H1 (cell line): ENCODE data around the gene SCRN1. TPM values are rescaled to one million over a fixed set of nuclear protein-coding genes. Genes with fewer than 3 reads are reported as not detected.
A peak's percentile ranks its signal among the peaks of the same experiment; 100 is the strongest.

Experiments
- CTCF ChIA-PET: fragments of 300-600 bp; sonication (Branson Sonifier 250); formaldehyde crosslinking; loops from one replicate; lab custom pipeline; 2021; ENCODE audit not compliant: partially characterized antibody; lab: Charles Lee
- POLR2A ChIA-PET: fragments of 300-600 bp; sonication (Branson Sonifier 250); formaldehyde crosslinking; loops from one replicate; lab custom pipeline; 2021; ENCODE audit warnings: inconsistent platforms; ENCODE audit not compliant: partially characterized antibody; lab: Charles Lee
- DNase-seq, 2 experiments: peaks; one replicate each; pipeline versions ENCODE4 v3.0.0 to v3.0.0-alpha.2; 2010 to 2022; ENCODE audit warnings: low spot score in 2 of 2, low read depth in 1 of 2, mixed read lengths in 1 of 2
- FAIRE-seq: peaks from 2 replicates; lab custom pipeline; 2011; peaks lifted over from hg19 to GRCh38; lab: Jason Lieb, UNC
- H2AFZ ChIP-seq: 2 replicates; pipeline ENCODE4 v1.8.1; 2012; ENCODE audit warnings: low read length, inconsistent platforms
- H2AK5ac ChIP-seq: 2 replicates; pipeline ENCODE4 v1.6.1; 2013; ENCODE audit warnings: low read depth, low read length
- H2BK120ac ChIP-seq: replicated peaks from 2 replicates; pipeline ENCODE3; 2013; ENCODE audit warnings: low read depth, low read length, inconsistent platforms
- H2BK12ac ChIP-seq: 2 replicates; pipeline ENCODE4 v1.6.1; 2013; ENCODE audit warnings: low read depth, low read length
- H2BK15ac ChIP-seq: 2 replicates; pipeline ENCODE4 v1.6.1; 2013; ENCODE audit warnings: low read length
- H2BK20ac ChIP-seq: 2 replicates; pipeline ENCODE4 v1.6.1; 2013; ENCODE audit warnings: low read length
- H2BK5ac ChIP-seq: 2 replicates; pipeline ENCODE4 v1.6.1; 2013; ENCODE audit warnings: low read depth, low read length
- H3K14ac ChIP-seq: 2 replicates; pipeline ENCODE4 v1.6.1; 2013; ENCODE audit warnings: inconsistent platforms; ENCODE audit not compliant: insufficient read length
- H3K18ac ChIP-seq: 2 replicates; pipeline ENCODE4 v1.6.1; 2013; ENCODE audit warnings: low read length; ENCODE audit errors: extremely low read depth
- H3K23ac ChIP-seq: 2 replicates; pipeline ENCODE4 v1.6.1; 2013; ENCODE audit warnings: inconsistent platforms; ENCODE audit not compliant: insufficient read length
- H3K23me2 ChIP-seq: 2 replicates; pipeline ENCODE4 v1.6.1; 2013; ENCODE audit warnings: low read depth, low read length
- H3K27ac ChIP-seq: 2 replicates; pipeline ENCODE4 v1.6.1; 2011; ENCODE audit warnings: low read depth, low read length, inconsistent platforms
- H3K27me3 ChIP-seq, 4 experiments: replicated peaks in 1 of 4; 1 replicate in 1 of 4; 2 replicates in 3 of 4; pipeline versions ENCODE4 v1.6.1 to v1.8.1; 2011 to 2013; ENCODE audit warnings: low read length in 3 of 4, mild to moderate bottlenecking in 3 of 4, inconsistent platforms in 2 of 4, mixed read lengths in 2 of 4, moderate library complexity in 1 of 4; ENCODE audit not compliant: control insufficient read depth in 3 of 4, insufficient read depth in 3 of 4; ENCODE audit errors: extremely low read depth in 1 of 4
- H3K36me3 ChIP-seq, 4 experiments: 2 replicates each; pipeline versions ENCODE4 v1.6.1 to v1.8.1; 2011 to 2013; ENCODE audit warnings: mild to moderate bottlenecking in 4 of 4, low read length in 3 of 4, moderate library complexity in 2 of 4, control low read depth in 1 of 4, inconsistent platforms in 1 of 4; ENCODE audit not compliant: insufficient read depth in 4 of 4, control insufficient read depth in 2 of 4
- H3K4ac ChIP-seq: replicated peaks from 2 replicates; pipeline ENCODE3; 2013; ENCODE audit warnings: low read length, low read depth, mixed read lengths, inconsistent platforms; ENCODE audit not compliant: insufficient read length
- H3K4me1 ChIP-seq, 4 experiments: replicated peaks in 1 of 4; 1 replicate in 1 of 4; 2 replicates in 3 of 4; pipeline versions ENCODE4 v1.6.1 to v1.8.1; 2011 to 2013; ENCODE audit warnings: low read length in 3 of 4, inconsistent platforms in 2 of 4, mixed read lengths in 1 of 4; ENCODE audit not compliant: insufficient read depth in 4 of 4, control insufficient read depth in 3 of 4
- H3K4me2 ChIP-seq, 2 experiments: 2 replicates each; pipeline versions ENCODE4 v1.6.1 to v1.8.1; 2011 to 2013; ENCODE audit warnings: low read depth in 2 of 2, low read length in 2 of 2, control low read depth in 1 of 2, inconsistent platforms in 1 of 2, mild to moderate bottlenecking in 1 of 2; ENCODE audit not compliant: insufficient read depth in 1 of 2
- H3K4me3 ChIP-seq, 4 experiments: fragments of 200-600, 300-600 bp in 1 of 4; sonication (generic), shearing (Covaris generic), sonication (Bioruptor Twin) in 1 of 4; 2 replicates each; pipeline versions ENCODE4 v1.5.1 to v1.8.1; 2011 to 2016; ENCODE audit warnings: low read length in 4 of 4, low read depth in 3 of 4, control low read depth in 2 of 4, inconsistent platforms in 2 of 4, mild to moderate bottlenecking in 2 of 4, mixed read lengths in 1 of 4, moderate library complexity in 1 of 4; ENCODE audit not compliant: insufficient read depth in 2 of 4; ENCODE audit errors: extremely low read depth in 1 of 4
- H3K56ac ChIP-seq: replicated peaks from 2 replicates; pipeline ENCODE3; 2013; ENCODE audit warnings: low read depth, mild to moderate bottlenecking, mixed read lengths, low read length, inconsistent platforms; ENCODE audit not compliant: insufficient read length
- H3K79me1 ChIP-seq: 2 replicates; pipeline ENCODE4 v1.6.1; 2013; ENCODE audit warnings: low read depth, low read length, control low read depth
- H3K79me2 ChIP-seq, 2 experiments: 2 replicates each; pipeline versions ENCODE4 v1.6.1 to v1.8.1; 2012 to 2013; ENCODE audit warnings: low read length in 2 of 2, mild to moderate bottlenecking in 2 of 2, inconsistent platforms in 1 of 2; ENCODE audit not compliant: insufficient read depth in 2 of 2, control insufficient read depth in 1 of 2
- H3K9ac ChIP-seq, 4 experiments: replicated peaks in 1 of 4; 1 replicate in 1 of 4; 2 replicates in 3 of 4; pipeline versions ENCODE4 v1.6.1 to v1.8.1; 2011 to 2013; ENCODE audit warnings: low read depth in 3 of 4, low read length in 3 of 4, control low read depth in 2 of 4, mild to moderate bottlenecking in 2 of 4, moderate library complexity in 2 of 4, inconsistent platforms in 1 of 4; ENCODE audit errors: extremely low read depth in 1 of 4
- H3K9me3 ChIP-seq, 2 experiments: 2 replicates each; pipeline versions ENCODE4 v1.6.1 to v1.8.1; 2012 to 2013; ENCODE audit warnings: mild to moderate bottlenecking in 2 of 2, moderate library complexity in 2 of 2, control low read depth in 1 of 2, inconsistent platforms in 1 of 2, low read depth in 1 of 2, low read length in 1 of 2, mixed read lengths in 1 of 2; ENCODE audit not compliant: insufficient read depth in 2 of 2
- H4K20me1 ChIP-seq, 2 experiments: replicated peaks in 1 of 2; 2 replicates each; pipeline versions ENCODE3 to v1.8.1; 2011 to 2013; ENCODE audit warnings: inconsistent platforms in 2 of 2, low read length in 2 of 2, mild to moderate bottlenecking in 1 of 2; ENCODE audit not compliant: insufficient read depth in 2 of 2, control insufficient read depth in 1 of 2
- H4K5ac ChIP-seq: 2 replicates; pipeline ENCODE4 v1.6.1; 2013; ENCODE audit warnings: low read length, low read depth, mixed read lengths, inconsistent platforms; ENCODE audit not compliant: insufficient read length
- H4K8ac ChIP-seq: 2 replicates; pipeline ENCODE4 v1.8.0; 2013; ENCODE audit warnings: mild to moderate bottlenecking, moderate library complexity, low read length, inconsistent platforms; ENCODE audit not compliant: insufficient read depth; ENCODE audit errors: extremely low read depth
- H4K91ac ChIP-seq: replicated peaks from 2 replicates; pipeline ENCODE3; 2013; ENCODE audit warnings: low read length, mixed read lengths, inconsistent platforms; ENCODE audit not compliant: insufficient read length
- CHD1 ChIP-seq: IDR thresholded peaks from 2 replicates; pipeline ENCODE4 v1.6.1; 2012; ENCODE audit warnings: low read depth, low read length, improper control_type of control experiment
- HDAC2 ChIP-seq, 2 experiments: fragments of 300-600 bp in 1 of 2; sonication (generic) in 1 of 2; IDR thresholded peaks; 2 replicates each; pipeline ENCODE4 v1.6.1; 2011 to 2012; ENCODE audit warnings: low read depth in 2 of 2, low read length in 2 of 2, mild to moderate bottlenecking in 2 of 2, moderate library complexity in 2 of 2, borderline replicate concordance in 1 of 2, inconsistent platforms in 1 of 2
- JUN ChIP-seq: IDR thresholded peaks from 2 replicates; pipeline ENCODE4 v1.6.1; 2011; ENCODE audit warnings: low read depth, mild to moderate bottlenecking, improper control_type of control experiment, low read length
- JUND ChIP-seq: IDR thresholded peaks from 2 replicates; pipeline ENCODE4 v1.6.1; 2011; ENCODE audit warnings: mild to moderate bottlenecking, improper control_type of control experiment, low read length
- YY1 ChIP-seq: IDR thresholded peaks from 2 replicates; pipeline ENCODE4 v1.6.1; 2011; ENCODE audit warnings: low read depth, mild to moderate bottlenecking, low read length
- WGBS, 2 experiments: shearing (Covaris generic) in 1 of 2; methylation state at CpG; one replicate each; pipeline versions ENCODE4 v1.1.6 to v1.1.7; 2013 to 2015; ENCODE audit warnings: low lambda C conversion rate in 2 of 2, mixed read lengths in 2 of 2, inconsistent platforms in 1 of 2, low coverage in 1 of 2, missing lambda C conversion rate in 1 of 2; ENCODE audit not compliant: insufficient replicate concordance in 2 of 2, insufficient coverage in 1 of 2, insufficient read length in 1 of 2; ENCODE audit errors: extremely low coverage in 1 of 2, missing lambda C conversion rate in 1 of 2; 5-methylcytosine and 5-hydroxymethylcytosine counted together
- polyA plus RNA-seq, 7 experiments: library from polyadenylated mRNA; depleted of rRNA in 3 of 7; stranded (reverse) in 5 of 7; unstranded in 2 of 7; fragments of >200 nt in 5 of 7; fragments of 200-250 nt in 2 of 7; gene quantifications; 1 replicate in 5 of 7; 2 replicates in 1 of 7; 4 replicates in 1 of 7; pipeline versions ENCODE4 v1.2.1 to v1.2.3, GENCODE V29; 2011 to 2013; ENCODE audit warnings: missing spikeins in 2 of 7, mixed read lengths in 2 of 7
- total RNA-seq: library from RNA; stranded (reverse); fragmentation: NEBNext Ultra II Directional; extraction: Animal tissue kit (Norgen Biotek cat#: 25700); gene quantifications from 2 replicates; pipeline ENCODE4 v1.2.1, GENCODE V29; 2021

SCRN1 gene
- total and polyA plus RNA-seq, 2 of the 8 experiments (the other 6 are each of a cell fraction or from before 2014, with no cell fraction given): 36.0 to 75.8 TPM

- DNase-seq (no peak), FAIRE-seq (no peak)
- no peak overlapping the region for H3K14ac ChIP-seq
- no peak overlapping the region for H3K56ac ChIP-seq
- ChIA-PET CTCF (interaction anchor here (0.8 to 2.9 kb wide), 6 partner anchors 10 to 576 kb away, joined by 3 to 21 read pairs (median 4); no protein-coding TSS in a partner anchor), POLR2A (interaction anchor here (0.7 to 1.5 kb wide), 8 partner anchors 8 to 65 kb away, joined by 3 to 7 read pairs (median 4); partner anchors contain the start of genes FKBP14 and PLEKHA8)
- H4K5ac ChIP-seq: no peak overlapping the region
- H2BK12ac ChIP-seq: no peak overlapping the region
- H3K79me2 ChIP-seq: peaks cover 0 to 40% of the 10 kb centered on the region in 2 experiments; a peak in 3 of 4 replicates
- H2BK120ac ChIP-seq: no peak overlapping the region
- H4K91ac ChIP-seq: no peak overlapping the region
- no peak overlapping the region for H3K27ac ChIP-seq
- H4K8ac ChIP-seq: no peak overlapping the region
- no peak overlapping the region for H2AFZ ChIP-seq
- H3K4ac ChIP-seq: no peak overlapping the region
- TF ChIP-seq HDAC2 (IDR thresholded peaks at IDR 0.05; ENCODE audit: borderline replicate concordance in 1 of 2, low read depth in 2 of 2, low read length in 2 of 2) (no peak), JUND (peak; percentile 78; the same call in 1 of the 2 replicates), CHD1 (no peak), JUN (peak; percentile 45; the same call in 1 of the 2 replicates), YY1 (0 out of 2 replicates have a peak, but pooled peaks have one; percentile 62)
- H3K36me3 ChIP-seq: no peaks in the 10 kb centered on the region; a peak in 1 of 8 replicates
- H3K9ac ChIP-seq: 0 out of 7 replicates have a peak overlapping the region, but pooled peaks of 1 of the 4 experiments have one; percentile 81
- H3K4me3 ChIP-seq: peak overlapping the region; percentile 84 to 90 (median 88); a peak in 6 of 8 replicates
- no peak overlapping the region for H2AK5ac ChIP-seq
- H2BK5ac ChIP-seq: no peak overlapping the region
- H3K18ac ChIP-seq: no peak overlapping the region
- peaks cover 0 to 2% (median 0%) of the 10 kb centered on the region in 4 experiments; a peak in 1 of 7 replicates for H3K27me3 ChIP-seq
- no peak overlapping the region for H2BK20ac ChIP-seq
- H3K23me2 ChIP-seq: peaks cover 4% of the 10 kb centered on the region
- peaks cover 0 to 2% of the 10 kb centered on the region in 2 experiments; a peak in 1 of 4 replicates for H3K9me3 ChIP-seq
- 54% methylated on average over 8 of the region's 8 CpGs; no CpG with 5 or more reads in 1 of the 2 experiments for WGBS, 2 experiments
- no peak overlapping the region for H2BK15ac ChIP-seq
- H3K79me1 ChIP-seq: peaks cover 4% of the 10 kb centered on the region
- peaks cover 2 to 4% of the 10 kb centered on the region in 2 experiments for H4K20me1 ChIP-seq
- H3K23ac ChIP-seq: no peak overlapping the region
- H3K4me2 ChIP-seq: peak overlapping the region; percentile 86 to 91
- H3K4me1 ChIP-seq: peaks cover 0 to 10% (median 6%) of the 10 kb centered on the region in 4 experiments; a peak in 5 of 7 replicates
These were observed 1.7 kb downstream of the SCRN1 start for GRCh38 chr7:29987811-29988317.
